HG02973 (cell line): ENCODE data around the gene ZNF559.

ENCODE experiments used
- ATAC-seq: cut with Tn5 transposase; IDR thresholded peaks from one replicate; pipeline ENCODE4 v1.9.1; 2021; ENCODE audit warnings: moderate library complexity; ENCODE audit not compliant: unreplicated experiment

ZNF559 gene

DNA sequence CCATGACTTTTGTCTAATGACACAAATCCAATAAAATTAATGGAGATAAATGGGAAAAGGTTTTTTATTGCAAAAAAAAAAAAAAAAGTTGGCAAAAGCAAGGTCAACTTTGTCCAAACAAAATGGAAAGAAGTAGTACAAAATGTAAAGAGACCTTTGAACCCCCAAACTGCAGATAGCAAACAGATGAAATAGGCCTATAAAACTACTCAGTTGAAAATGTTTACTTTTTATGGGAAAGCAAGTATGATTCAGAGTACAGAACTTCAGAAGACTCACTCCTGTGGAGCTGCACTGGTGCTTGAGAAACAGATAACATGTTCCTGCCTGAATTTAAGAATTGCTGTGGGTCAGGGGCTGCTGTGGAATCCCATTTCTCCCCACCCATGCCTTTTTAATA, 29.0 kb downstream of the ZNF559 start:
- no peak for ATAC-seq

- no peak for ATAC-seq
Measured at GRCh38 chr19:9354651-9355050, 30.7 kb downstream of the ZNF559 start.

- ATAC-seq: no peak
Measured at GRCh38 chr19:9362905-9363304, 38.9 kb downstream of the ZNF559 start, which contains the start of gene ZNF177. Gene ZNF177, plus strand, starts transcription at chr19:9363013. Its CDS starts 15,299 bp downstream, at chr19:9378312.

GRCh38 chr19:9370738-9371619, 47.0 kb downstream of the ZNF559 start:
- ATAC-seq: no peak

GRCh38 chr19:9381361-9381785, 57.4 kb downstream of the ZNF559 start:
- ATAC-seq: no peak
